NCI-H2227 (cell line): ENCODE data around the gene PEF1.

Source experiments
- DNase-seq: peaks from one replicate; lab custom pipeline; 2025; ENCODE audit not compliant: unreplicated experiment; lab: John Stamatoyannopoulos, UW

Gene PEF1, protein sequence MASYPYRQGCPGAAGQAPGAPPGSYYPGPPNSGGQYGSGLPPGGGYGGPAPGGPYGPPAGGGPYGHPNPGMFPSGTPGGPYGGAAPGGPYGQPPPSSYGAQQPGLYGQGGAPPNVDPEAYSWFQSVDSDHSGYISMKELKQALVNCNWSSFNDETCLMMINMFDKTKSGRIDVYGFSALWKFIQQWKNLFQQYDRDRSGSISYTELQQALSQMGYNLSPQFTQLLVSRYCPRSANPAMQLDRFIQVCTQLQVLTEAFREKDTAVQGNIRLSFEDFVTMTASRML

DNA sequence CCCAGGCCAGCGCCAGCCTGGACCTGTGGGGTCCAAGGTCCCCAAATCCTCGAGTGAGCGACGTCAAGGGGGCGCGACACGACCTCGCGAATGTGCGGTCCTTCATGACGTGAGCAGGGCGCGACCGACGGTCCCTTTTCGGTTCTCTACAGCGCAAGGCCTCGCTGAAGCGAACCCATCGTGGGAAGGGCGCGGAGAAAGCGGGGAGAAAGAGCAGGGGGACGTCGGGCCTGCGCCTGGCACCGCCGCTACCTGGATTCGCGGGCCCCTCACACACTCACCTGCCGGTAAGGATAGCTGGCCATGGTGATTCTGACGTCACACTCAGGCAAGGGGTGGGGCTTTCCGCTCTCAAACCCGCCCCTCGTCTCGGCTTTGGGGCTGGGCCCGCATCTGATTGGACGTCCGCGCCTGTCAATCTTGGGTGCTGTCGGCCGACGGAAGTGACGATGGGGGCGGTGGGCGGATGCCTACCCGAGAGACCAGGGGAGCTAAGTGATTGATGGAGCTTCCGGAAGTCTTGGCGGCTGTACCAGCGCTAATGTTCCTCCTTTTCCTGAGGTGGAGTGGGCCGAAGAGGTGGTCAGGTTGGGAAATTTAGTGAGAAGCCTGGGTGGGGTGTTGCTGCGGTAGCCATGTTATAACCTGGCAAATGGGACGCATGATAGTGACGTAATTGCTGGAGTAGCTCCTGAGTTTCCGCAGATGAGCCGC is at the start of gene PEF1:
Gene PEF1, minus strand, starts transcription at position 317 of the 714 bp plus-strand sequence. Its CDS starts 12 bp downstream, at position 305.
- DNase-seq, result peak; percentile 99

DNA sequence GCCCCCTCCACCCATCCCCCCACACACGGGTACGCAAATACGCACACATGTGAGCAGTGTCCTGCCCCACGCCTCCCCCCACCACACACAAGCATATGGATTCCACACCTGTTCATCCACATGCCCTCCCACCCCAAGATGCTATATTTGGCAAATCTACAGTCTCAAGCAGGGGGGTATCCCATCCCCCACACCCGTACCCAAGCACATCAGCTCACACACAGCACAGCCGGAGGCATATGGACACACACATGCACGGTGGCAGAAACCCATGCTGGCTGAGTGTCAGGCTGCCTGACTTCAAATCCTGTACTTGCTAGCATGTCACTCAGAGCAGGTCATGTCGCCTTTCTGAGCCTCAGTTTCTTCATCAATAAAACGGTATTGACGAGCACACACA is 48.6 kb upstream of the PEF1 start:
- DNase-seq, result no peak

DNA sequence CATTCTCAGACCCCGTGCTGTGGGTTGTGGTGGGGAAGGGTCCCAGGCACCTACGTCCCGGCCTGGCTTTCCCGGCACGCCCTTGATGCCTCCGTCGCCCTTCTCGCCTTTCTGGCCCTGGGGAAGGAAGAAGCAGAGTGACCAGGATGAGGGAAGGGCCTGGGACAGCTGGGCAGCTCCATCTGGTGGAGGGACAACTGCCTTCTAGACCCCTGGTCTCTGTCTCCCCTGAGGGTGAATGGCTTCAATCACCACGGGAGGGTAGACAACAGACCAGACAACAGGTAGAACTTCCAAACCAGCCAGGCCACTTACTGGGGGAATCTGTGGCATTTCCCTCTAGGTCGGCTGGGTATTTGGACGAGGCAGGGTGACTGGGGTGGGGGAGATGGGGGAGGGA is 47.3 kb upstream of the PEF1 start:
- DNase-seq, result no peak

DNA sequence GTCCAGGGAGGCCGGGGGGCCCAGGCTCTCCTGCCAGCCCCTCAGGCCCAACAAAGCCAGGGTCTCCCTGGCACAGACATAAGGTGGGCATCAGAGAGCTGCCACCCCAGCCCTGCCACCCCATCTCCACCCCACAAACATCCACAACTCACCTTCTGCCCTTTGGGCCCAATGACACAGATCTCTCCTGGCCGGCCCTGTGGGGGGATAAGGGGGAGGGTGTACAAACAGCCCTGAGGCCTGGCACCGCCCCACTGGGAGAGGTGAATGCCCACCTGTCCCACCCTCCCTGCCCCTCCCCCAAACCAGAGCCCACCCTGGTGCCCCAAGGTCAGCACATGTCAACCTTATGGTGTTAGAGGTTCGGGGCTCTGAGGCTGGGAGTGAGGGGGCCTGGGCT is 46.8 kb upstream of the PEF1 start:
- DNase-seq, result no peak

DNA sequence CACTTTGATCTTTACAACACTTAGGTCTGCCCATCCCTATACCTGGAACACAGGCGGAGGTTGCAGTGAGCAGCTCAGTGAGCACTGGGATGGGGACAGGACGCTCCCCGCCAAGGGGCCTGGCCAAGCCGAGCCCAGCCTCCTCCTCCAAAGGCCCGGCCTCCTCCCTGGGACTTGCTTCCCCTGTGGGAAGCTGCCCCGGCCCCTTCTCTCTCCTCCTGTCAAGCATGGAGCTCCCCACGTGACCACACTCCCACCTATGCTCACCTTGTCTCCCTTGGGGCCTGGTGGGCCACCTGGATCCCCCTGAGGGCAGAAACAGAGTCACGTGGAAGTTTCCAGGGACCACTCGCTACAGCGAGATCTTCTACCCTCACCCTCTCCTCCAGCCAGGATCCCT is 46.2 kb upstream of the PEF1 start:
- DNase-seq, result no peak

DNA sequence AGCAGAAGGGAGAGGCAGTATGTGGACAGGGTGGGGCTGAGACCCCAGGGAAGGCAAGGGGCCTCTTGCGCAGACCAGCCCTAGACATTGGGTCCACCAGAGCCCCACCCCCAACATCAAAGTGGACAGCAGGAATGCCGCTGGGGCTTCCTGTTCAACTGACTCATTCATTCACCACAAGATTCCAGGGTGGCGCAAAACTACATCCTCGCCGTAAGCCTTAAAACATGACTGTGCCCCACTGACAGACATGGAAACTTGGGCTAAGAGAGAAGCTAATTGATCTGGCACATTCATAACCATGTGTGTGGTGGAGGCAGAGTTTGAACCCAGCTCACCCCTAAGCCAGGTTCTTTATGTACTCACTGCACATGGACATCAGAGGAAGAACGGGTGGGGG is 45.2 kb upstream of the PEF1 start:
- DNase-seq, result no peak

DNA sequence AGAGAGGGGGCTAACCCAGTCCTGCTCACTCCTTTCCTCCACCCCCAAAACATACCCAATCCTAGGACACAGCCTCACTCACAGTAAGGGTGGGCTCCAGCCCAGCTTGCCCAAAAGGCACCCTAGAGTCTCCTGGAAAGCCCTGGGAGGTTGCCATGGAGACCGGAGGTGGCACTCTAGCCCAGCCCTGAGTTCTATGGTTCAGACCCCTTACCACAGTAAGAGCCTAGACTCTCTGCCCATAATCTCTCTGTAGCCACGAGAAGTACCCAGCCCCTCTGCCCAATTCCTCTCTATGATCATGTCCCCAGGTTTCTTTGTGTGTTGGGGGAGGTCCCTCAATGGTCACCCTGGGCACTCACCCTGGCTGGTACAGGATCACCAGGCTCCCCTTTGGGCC is 44.7 kb upstream of the PEF1 start:
- no peak for DNase-seq

DNA sequence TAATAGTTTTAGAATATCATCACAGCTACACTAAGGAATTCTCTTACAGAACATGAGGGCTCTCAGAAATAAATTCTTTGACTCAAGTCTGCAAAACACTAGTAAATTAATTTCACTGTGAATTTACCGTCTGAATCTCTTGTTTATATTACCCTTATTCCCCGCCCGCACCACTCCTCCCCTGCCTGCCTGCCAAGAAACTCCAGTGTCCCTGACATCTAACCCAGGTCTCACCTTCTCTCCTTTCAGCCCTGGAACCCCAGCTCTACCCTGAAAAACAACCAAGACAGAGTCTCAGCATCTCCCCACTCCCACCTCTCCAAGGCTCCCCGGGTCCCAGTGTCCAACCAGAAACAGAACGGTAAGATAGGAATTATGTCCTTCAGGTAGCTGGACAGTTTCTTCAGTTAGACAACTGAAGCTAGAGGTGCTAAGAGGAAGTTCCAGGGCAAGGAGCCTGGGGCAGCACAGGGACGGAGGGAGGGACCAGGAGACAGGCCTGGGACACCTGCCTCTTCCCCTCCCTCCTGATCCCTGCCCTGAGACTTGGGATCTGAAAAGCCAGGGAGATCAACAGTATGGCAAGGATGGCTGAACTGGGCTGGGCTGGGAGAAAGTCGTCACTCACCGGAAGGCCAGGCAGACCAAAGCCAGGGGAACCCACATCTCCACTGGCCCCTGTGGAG is 43.7 kb upstream of the PEF1 start:
- no peak for DNase-seq

DNA sequence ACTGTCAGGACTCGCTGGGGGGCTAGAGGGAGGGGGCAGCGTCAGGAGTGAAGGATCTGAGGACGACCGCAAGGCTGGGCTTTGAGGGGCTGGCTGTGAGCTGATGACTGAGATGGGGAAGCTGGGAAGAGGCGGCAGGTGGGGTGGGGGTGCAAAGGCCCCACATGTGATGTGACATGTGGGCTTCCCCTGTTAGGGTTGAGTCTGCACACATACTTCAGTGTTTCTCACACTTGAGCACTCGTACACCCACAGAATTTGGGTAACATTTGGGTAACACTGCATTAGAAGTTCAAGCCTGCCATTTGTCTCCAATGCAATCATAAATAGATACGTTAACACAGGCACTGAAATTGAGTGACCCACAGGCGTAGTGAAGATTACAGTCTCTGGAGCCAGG is 42.9 kb upstream of the PEF1 start:
- no peak for DNase-seq

DNA sequence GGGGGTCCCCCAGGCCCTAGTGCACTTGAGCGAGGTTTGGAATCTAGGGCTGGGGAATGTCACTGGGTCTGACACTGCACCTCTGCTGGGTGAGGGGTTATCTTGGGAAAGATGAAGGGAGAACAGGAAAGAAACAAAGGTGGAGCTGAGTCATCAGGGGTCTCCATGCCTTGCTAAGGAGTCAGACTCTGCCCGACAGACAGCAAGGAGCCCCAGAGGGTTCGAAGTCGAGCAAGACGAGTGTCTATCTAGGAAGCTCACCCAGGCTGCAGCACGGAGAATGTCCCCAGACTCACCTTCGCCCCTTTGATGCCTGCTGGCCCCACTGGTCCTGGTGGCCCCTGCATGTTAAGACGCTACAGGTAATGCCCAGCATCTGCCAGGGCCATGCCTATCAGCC is 41.1 kb upstream of the PEF1 start:
- DNase-seq, result no peak

DNA sequence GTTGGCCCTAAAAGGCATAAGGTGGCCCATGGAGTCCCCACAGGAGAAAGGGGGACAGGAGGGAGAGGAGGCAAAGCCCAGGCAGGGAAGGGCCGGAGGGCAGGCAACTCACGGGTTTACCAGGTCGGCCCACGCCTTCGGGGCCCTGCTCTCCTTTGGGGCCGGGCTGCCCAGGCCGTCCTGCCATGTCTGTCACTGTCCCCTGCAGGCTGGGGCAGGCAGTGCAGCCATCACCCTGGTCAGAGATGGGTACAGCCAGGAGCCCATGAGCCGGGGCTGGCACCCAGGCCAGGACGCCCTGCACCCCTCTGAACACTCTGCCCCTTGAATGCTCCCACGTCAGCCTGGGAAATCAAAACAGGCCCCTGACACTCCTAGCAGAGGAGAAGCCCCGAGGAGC is 39.3 kb upstream of the PEF1 start:
- DNase-seq, result no peak

DNA sequence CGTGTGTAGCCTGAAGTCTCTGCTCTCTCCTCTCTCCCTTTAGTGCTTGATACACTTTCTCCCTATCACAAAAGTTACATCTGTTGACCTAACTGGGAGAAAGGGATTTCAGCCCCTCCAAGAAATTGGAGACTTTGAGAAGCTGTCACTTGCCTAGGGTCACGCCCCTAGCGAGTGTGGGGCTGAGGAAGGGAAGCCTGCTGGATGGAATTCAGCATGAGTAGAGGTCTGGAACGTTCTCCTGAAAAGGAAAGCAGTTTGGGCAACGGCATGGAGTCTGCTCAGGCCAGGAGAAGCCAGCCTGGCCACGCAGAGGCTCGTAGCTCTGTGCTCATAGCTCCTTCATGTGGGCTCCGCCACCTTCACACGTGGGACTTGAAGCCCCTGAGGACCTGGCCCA is 36.7 kb upstream of the PEF1 start:
- no peak for DNase-seq

DNA sequence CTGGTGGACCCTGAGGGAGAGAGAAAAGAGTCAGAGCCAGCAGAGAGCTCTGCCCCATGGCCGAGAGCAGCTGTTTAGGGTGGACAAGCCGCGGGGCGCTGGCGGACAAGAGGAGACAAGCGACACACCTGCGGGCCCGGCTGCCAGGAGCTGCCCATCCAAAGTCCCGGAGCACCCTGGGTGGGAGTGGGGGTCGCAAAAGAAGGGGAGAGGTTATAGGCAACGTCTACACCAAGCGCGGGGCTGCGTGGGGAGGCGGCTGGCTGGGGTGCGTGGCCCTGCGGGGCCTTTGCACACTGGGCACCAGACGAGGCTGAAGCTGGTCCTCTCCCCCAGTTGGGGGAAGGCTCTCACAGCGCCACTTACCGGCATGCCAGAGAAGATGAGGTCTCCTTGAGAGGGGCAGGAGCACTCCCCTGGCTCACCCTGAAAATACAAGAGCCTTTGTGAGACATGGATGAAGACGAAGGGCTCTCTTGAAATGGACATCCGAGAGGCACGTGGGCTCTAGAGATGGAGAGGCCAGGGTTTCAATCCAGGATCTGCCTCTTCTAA is 35.1 kb upstream of the PEF1 start:
- no peak for DNase-seq

DNA sequence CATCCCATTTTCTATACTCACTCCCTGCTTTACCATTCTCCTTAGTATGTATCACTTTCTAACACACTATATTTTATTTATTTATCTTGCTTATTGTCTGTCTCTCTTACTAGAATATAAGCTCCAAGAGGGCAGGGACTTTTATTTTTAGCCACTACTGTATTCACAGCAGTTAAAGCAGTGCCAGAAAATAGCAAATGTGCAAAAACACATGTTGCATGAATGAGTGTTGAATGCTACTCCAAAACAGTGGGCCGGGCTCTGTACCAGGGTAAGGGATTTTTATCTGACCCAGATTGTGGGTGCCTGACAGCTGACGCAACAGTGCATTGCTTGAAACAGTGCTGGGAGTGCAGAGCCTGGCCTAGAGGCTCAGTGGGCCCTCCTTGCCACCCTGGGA is 34.4 kb upstream of the PEF1 start:
- no peak for DNase-seq

DNA sequence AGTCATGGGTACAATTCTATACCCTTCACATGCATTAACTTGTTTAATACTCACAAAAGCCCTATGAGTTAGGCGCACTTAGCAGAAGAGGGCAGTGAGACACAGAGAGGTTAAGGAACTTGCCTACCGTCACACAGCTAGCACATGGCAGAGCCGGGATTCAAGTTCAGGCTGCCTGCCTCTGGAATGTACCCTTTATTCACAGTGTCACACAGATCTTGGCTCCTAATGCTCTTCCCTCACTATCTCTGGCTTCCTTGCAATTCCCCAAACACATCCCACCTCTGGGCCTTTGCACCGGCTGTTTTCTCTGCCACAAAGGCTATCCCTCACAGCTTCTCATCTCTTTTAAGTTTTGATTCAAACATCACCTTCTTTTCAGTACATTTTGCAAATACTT is 34.0 kb upstream of the PEF1 start:
- DNase-seq, result no peak

DNA sequence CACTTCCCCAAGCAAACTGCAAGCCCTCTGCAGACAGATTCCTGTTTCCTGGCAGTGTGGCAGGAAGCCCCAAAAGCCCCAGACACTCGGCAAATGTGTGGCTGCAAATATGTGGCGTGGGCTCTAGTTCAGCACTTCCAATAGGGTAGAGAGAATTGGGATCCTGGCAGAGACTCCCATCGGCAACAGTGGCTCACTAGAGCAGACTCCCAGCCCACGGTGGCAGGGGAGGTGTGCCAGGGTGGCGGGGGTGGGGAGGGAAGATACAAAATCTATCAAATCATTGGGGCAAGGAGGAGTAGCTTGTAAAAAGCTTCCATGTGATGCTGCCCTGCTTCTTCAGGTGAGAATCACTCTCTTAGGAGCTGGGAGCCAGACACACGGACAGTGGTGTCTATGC is 33.3 kb upstream of the PEF1 start:
- no peak for DNase-seq

DNA sequence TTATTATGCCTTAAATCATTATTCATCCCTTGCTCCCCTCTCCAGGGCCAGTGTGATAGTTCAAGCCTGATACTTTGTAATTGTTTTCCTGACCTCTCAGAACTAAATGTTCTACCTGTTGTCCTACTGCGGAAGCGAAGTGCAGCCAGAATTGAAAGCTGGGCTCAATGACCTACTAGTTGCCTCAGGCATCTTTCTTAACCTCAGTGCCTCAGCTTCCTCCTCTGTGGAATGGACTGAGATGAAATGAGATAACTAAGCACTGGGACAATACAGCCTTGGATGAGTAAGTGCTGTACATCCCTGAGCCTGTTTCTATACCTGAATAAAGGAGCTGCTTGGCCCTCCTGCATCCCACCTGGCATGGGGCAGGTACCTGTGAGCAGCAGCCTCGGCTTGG is 32.7 kb upstream of the PEF1 start:
- no peak for DNase-seq

DNA sequence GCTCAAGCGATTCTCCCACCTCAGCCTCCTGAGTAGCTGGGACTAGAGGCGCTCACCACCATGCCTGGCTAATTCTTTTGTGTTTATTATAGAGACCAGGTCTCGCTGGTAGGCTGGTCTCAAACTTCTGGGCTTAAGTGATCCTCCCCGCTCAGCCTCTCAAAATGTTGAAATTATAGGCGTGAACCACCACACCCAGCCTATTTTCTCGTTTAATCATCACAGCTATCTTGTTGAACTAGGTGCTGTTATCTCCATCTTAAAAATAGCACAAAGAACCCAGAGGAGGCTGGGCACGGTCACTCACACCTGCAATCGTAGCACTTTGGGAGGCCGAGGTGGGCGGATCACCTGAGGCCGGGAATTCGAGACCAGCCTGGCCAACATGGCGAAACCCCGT is 31.1 kb upstream of the PEF1 start:
- DNase-seq, result peak; percentile 14

DNA sequence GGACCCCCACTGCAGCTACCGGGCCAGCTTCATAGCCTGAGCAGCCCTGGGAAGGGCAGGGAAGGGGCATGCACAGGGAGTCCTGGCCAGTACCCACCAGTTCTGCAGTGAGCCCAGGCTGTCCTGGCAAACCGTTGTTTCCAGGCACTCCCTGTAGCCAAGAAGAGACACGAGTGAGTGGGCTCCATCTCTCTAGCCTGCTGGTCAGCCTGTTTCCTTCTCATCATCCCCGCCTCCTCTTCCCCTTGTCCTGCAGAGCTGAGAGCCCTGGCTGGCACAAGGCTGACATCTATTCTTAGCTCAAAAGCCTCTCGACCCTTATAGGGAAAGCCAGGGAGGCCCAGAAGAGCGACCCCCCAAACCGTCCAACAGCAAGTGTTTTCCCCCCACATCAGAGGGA is 30.5 kb upstream of the PEF1 start:
- DNase-seq, result no peak

DNA sequence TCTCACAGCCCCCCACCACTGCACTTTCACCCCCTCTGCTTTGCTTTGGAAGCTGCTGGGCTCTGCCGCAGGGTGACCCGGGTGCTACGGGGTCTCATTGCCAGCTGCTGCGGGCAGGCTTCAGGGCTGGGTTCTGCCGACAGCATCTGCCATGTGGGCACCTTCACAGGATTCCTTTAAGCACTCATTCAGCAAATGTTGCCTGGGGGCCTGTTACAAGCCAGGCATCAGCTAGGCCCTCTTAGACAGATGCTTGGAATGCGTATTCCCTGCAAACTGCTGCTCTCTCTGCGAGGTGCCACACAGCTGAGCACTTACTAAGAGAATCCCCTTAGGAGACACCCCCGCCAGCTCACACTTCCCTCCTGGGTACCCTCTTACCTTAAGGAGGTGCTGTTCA is 29.9 kb upstream of the PEF1 start:
- DNase-seq, result no peak

DNA sequence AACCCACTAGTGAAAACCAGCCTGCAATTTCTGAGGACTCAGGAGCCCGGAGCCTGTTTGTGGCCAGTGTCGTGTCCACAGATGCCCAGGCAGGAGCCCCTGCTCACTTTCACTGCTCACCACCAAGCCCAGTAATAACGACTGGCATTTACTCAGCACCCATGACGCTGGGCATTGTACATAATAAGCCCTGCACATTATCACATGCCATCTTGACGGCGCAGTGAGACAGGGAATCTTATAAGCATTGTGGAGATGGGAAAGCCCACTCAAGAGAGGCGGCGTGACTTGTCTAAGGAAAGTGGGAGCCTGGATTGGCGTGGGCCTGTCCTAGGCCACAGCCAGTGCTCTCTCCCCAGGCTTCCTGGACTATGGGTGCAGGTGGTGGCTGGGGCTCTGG is 28.8 kb upstream of the PEF1 start:
- DNase-seq, result no peak

DNA sequence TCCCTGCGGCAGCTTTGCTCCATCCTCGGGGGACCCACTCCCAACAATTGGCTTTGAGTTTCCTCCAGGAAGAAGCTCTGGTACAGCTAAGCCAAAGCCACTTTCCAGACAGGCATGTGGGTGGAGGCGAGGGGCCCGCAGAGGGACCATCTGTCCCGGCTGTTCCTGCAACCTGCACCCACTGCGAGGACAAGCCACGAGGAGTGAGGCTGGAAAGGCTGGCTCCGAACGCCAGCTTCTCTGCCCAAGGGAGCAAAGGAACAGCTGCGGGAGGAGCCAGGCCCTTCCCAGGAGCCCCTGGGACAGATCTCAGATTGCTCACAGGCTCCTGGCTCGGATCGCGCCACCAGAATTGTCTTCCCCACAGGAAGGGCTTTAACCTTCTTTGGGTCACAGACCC is 28.3 kb upstream of the PEF1 start:
- no peak for DNase-seq
